T-cell (primary cell): Measurements from ENCODE around the gene RAET1L. TPM values are rescaled to one million over a fixed set of nuclear protein-coding genes. Genes with fewer than 3 reads are reported as not detected.
"Not testable (repeated sequence)": the region's sequence is repeated elsewhere in the genome, so short reads cannot be mapped to it uniquely, and the experiment has no call there.

Experiments
- ATAC-seq, 4 experiments: fragments of 200-7000 bp in 3 of 4; fragments of 150-1000 bp in 1 of 4; cut with Tn5 transposase; replicated peaks in 1 of 4; 1 replicate in 3 of 4; 2 replicates in 1 of 4; pipeline ENCODE4 v1.10.0; 2021; ENCODE audit warnings: moderate library complexity in 3 of 4, mild to moderate bottlenecking in 2 of 4, moderate number of reproducible peaks in 1 of 4
- CTCF ChIA-PET, 2 donors: fragments of 300-600 bp; sonication (Branson Sonifier 250); formaldehyde crosslinking; loops; one replicate each; lab custom pipeline; 2022; ENCODE audit warnings: antibody characterized with exemption in 2 of 2; lab: Charles Lee
- POLR2A ChIA-PET, 2 donors: fragments of 300-600 bp; sonication (Branson Sonifier 250); formaldehyde crosslinking; loops; one replicate each; lab custom pipeline; 2022; ENCODE audit warnings: antibody characterized with exemption in 2 of 2; lab: Charles Lee
- DNase-seq, 35 experiments: peaks; one replicate each; pipeline versions ENCODE4 v3.0.0 to v3.0.0-alpha.2; 2013 to 2023
- H3K27ac ChIP-seq: one replicate; pipeline ENCODE4 v1.5.1; 2013; ENCODE audit warnings: low read length
- H3K27me3 ChIP-seq, 2 experiments: replicated peaks in 1 of 2; 1 replicate in 1 of 2; 2 replicates in 1 of 2; pipeline versions ENCODE4 v1.6.1 to v1.7.0; 2013; ENCODE audit warnings: low read length in 1 of 2, mixed read lengths in 1 of 2; ENCODE audit not compliant: control insufficient read depth in 2 of 2, insufficient read depth in 2 of 2; ENCODE audit errors: extremely low read depth in 1 of 2
- H3K36me3 ChIP-seq, 2 donors: 1 replicate in 1 of 2; 2 replicates in 1 of 2; pipeline versions ENCODE4 v1.6.1 to v1.7.0; 2013; ENCODE audit warnings: low read length in 1 of 2; ENCODE audit not compliant: control insufficient read depth in 2 of 2, insufficient read depth in 1 of 2; ENCODE audit errors: extremely low read depth in 1 of 2
- H3K4me1 ChIP-seq, 2 experiments: 1 replicate in 1 of 2; 2 replicates in 1 of 2; pipeline versions ENCODE4 v1.6.1 to v1.7.0; 2013; ENCODE audit warnings: low read length in 2 of 2, mixed read lengths in 1 of 2; ENCODE audit not compliant: insufficient read depth in 2 of 2, control insufficient read depth in 1 of 2; ENCODE audit errors: extremely low read depth in 1 of 2
- H3K4me3 ChIP-seq, 2 donors: 1 replicate in 1 of 2; 2 replicates in 1 of 2; pipeline versions ENCODE4 v1.5.1 to v1.7.0; 2013; ENCODE audit warnings: mild to moderate bottlenecking in 2 of 2, low read length in 1 of 2, moderate library complexity in 1 of 2; ENCODE audit not compliant: control insufficient read depth in 1 of 2; ENCODE audit errors: extremely low read depth in 1 of 2
- H3K9me3 ChIP-seq: 2 replicates; pipeline ENCODE4 v1.7.0; 2013
- H3K27ac Mint-ChIP-seq, 2 donors: one replicate each; pipeline ENCODE4 v1.8.0; 2020 to 2021; ENCODE audit warnings: mild to moderate bottlenecking in 2 of 2, mixed read lengths in 2 of 2
- H3K27me3 Mint-ChIP-seq, 2 donors: one replicate each; pipeline ENCODE4 v1.8.0; 2021 to 2022; ENCODE audit warnings: mixed read lengths in 2 of 2
- H3K36me3 Mint-ChIP-seq: one replicate; pipeline ENCODE4 v1.8.0; 2021; ENCODE audit warnings: mixed read lengths
- H3K4me1 Mint-ChIP-seq, 3 donors: one replicate each; pipeline ENCODE4 v1.8.0; 2020 to 2022; ENCODE audit warnings: mixed read lengths in 3 of 3, mild to moderate bottlenecking in 1 of 3
- H3K4me3 Mint-ChIP-seq, 3 donors: one replicate each; pipeline ENCODE4 v1.8.0; 2020 to 2022; ENCODE audit warnings: mild to moderate bottlenecking in 3 of 3, mixed read lengths in 3 of 3, moderate library complexity in 3 of 3
- H3K9me3 Mint-ChIP-seq, 3 donors: one replicate each; pipeline ENCODE4 v1.8.0; 2020 to 2022; ENCODE audit warnings: mixed read lengths in 3 of 3
- WGBS: methylation state at CpG from one replicate; pipeline ENCODE4 v1.1.5; 2013; ENCODE audit warnings: missing lambda C conversion rate; ENCODE audit not compliant: insufficient coverage; 5-methylcytosine and 5-hydroxymethylcytosine counted together
- total RNA-seq, 35 experiments: library from RNA in 6 of 35; stranded (reverse) in 6 of 35; fragments of 120-200 nt in 1 of 35; gene quantifications; one replicate each; pipeline versions ENCODE4 v1.2.1 to v1.2.4 and lab custom pipeline; 2013 to 2026

The RAET1L gene
- total RNA-seq, 5 donors from 2014 or later (not counting 1 experiment from before 2014, with no cell fraction given): not detected

GRCh38 chr6:150068720-150069648 lies 43.7 kb upstream of the RAET1L start, which contains the start of gene ULBP3:
ULBP3 (minus strand) TSS chr6:150069121; CDS start chr6:150069066, 55 bp downstream.
- Histone ChIP-seq H3K36me3 (no peaks in the 10 kb centered on the region), H3K27ac (no peak within 1 kb of the TSS), H3K4me1 (peaks cover 2 to 41% of the 10 kb centered on the region in 2 experiments), H3K4me3 (peak within 1 kb of the TSS; percentile 79 to 85), H3K27me3 (peaks cover 0 to 29% of the 10 kb centered on the region in 2 experiments), H3K9me3 (no peaks in the 10 kb centered on the region)
- CTCF ChIA-PET: interaction anchor here in 1 of 2 donors (0.5 kb wide), 1 partner anchor 134 kb away, joined by 3 read pairs; no protein-coding TSS in a partner anchor
- H3K27me3 Mint-ChIP-seq: peaks cover 9 to 15% of the 10 kb centered on the region in 2 donors
- H3K4me3 Mint-ChIP-seq: peak within 1 kb of the TSS; percentile 82 to 91 (median 82)
- DNase-seq: peak in 34 of 35 experiments; percentile 21 to 75 (median 43)
- H3K4me1 Mint-ChIP-seq: peaks cover 14 to 34% (median 19%) of the 10 kb centered on the region in 3 donors
- no peaks in the 10 kb centered on the region for H3K9me3 Mint-ChIP-seq
- POLR2A ChIA-PET: no interaction called here
- peaks cover 8% of the 10 kb centered on the region for H3K36me3 Mint-ChIP-seq
- peak; percentile 82 to 89 (median 83) for ATAC-seq
- H3K27ac Mint-ChIP-seq: no peak within 1 kb of the TSS
- 1% methylated on average over 58 of the region's 72 CpGs for WGBS

GRCh38 chr6:150068151-150068550 lies 42.8 kb upstream of the RAET1L start:
- Mint-ChIP-seq H3K4me3 (peak overlapping the region; percentile 82 to 91 (median 82)), H3K4me1 (peaks cover 14 to 34% (median 19%) of the 10 kb centered on the region in 3 donors), H3K27ac (no peak overlapping the region), H3K27me3 (peaks cover 6 to 12% of the 10 kb centered on the region in 2 donors), H3K9me3 (no peaks in the 10 kb centered on the region), H3K36me3 (peaks cover 8% of the 10 kb centered on the region)
- peaks cover 0 to 29% of the 10 kb centered on the region in 2 experiments for H3K27me3 ChIP-seq
- ChIA-PET POLR2A (no interaction called here), CTCF (no interaction called here)
- no peaks in the 10 kb centered on the region for H3K9me3 ChIP-seq
- no peaks in the 10 kb centered on the region for H3K36me3 ChIP-seq
- peak in 1 of 35 experiments; percentile 27 for DNase-seq
- peak overlapping the region; percentile 79 to 85 for H3K4me3 ChIP-seq
- no peak for ATAC-seq
- WGBS: 30% methylated on average over 3 of the region's 4 CpGs
- peaks cover 2 to 41% of the 10 kb centered on the region in 2 experiments for H3K4me1 ChIP-seq
- no peak overlapping the region for H3K27ac ChIP-seq

- Mint-ChIP-seq H3K27ac (no peak overlapping the region), H3K9me3 (no peaks in the 10 kb centered on the region), H3K4me1 (peaks cover 7 to 19% (median 15%) of the 10 kb centered on the region in 3 donors), H3K27me3 (peaks cover 3 to 12% of the 10 kb centered on the region in 2 donors), H3K36me3 (peaks cover 8% of the 10 kb centered on the region), H3K4me3 (no peak overlapping the region)
- H3K4me3 ChIP-seq: no peak overlapping the region
- peaks cover 2 to 26% of the 10 kb centered on the region in 2 experiments for H3K4me1 ChIP-seq
- POLR2A ChIA-PET: no interaction called here
- WGBS: 80% methylated on average over 1 of the region's 2 CpGs
- no peak overlapping the region for H3K27ac ChIP-seq
- ATAC-seq (no peak), DNase-seq (no peak)
- no peaks in the 10 kb centered on the region for H3K36me3 ChIP-seq
- no peaks in the 10 kb centered on the region for H3K9me3 ChIP-seq
- H3K27me3 ChIP-seq: peaks cover 0 to 17% of the 10 kb centered on the region in 2 experiments
- CTCF ChIA-PET: interaction anchor here in 1 of 2 donors (0.9 kb wide), 1 partner anchor 15 kb away, joined by 3 read pairs; no protein-coding TSS in a partner anchor
Measured at GRCh38 chr6:150065083-150065482, 39.8 kb upstream of the RAET1L start.

GRCh38 chr6:150063640-150064039 lies 38.3 kb upstream of the RAET1L start:
- ChIA-PET CTCF (interaction anchor here in 1 of 2 donors (0.5 to 0.8 kb wide), 2 partner anchors 12 to 304 kb away, joined by 4 to 8 read pairs; no protein-coding TSS in a partner anchor), POLR2A (no interaction called here)
- H3K4me3 ChIP-seq: no peak overlapping the region
- 93% methylated on average over 4 of the region's 6 CpGs for WGBS
- no peak overlapping the region for H3K27ac Mint-ChIP-seq
- H3K27ac ChIP-seq: no peak overlapping the region
- peaks cover 0 to 22% of the 10 kb centered on the region in 2 experiments for H3K27me3 ChIP-seq
- H3K36me3 ChIP-seq: no peaks in the 10 kb centered on the region
- H3K4me1 Mint-ChIP-seq: peaks cover 8 to 16% (median 12%) of the 10 kb centered on the region in 3 donors
- H3K27me3 Mint-ChIP-seq: peaks cover 14 to 22% of the 10 kb centered on the region in 2 donors
- DNase-seq (no peak), ATAC-seq (no peak)
- H3K4me3 Mint-ChIP-seq: no peak overlapping the region
- H3K36me3 Mint-ChIP-seq: peaks cover 8% of the 10 kb centered on the region
- no peaks in the 10 kb centered on the region for H3K9me3 Mint-ChIP-seq
- H3K4me1 ChIP-seq: peaks cover 4 to 18% of the 10 kb centered on the region in 2 experiments
- H3K9me3 ChIP-seq: no peaks in the 10 kb centered on the region

- peaks cover 0 to 30% of the 10 kb centered on the region in 2 experiments for H3K27me3 ChIP-seq
- peaks cover 30 to 42% of the 10 kb centered on the region in 2 donors for H3K27me3 Mint-ChIP-seq
- DNase-seq, H3K27ac ChIP-seq, H3K36me3 Mint-ChIP-seq, H3K4me3 Mint-ChIP-seq, H3K9me3 Mint-ChIP-seq, H3K4me3 ChIP-seq, CTCF ChIA-PET, H3K4me1 ChIP-seq, H3K36me3 ChIP-seq, H3K27ac Mint-ChIP-seq, H3K9me3 ChIP-seq, H3K4me1 Mint-ChIP-seq: not testable (repeated sequence)
- ATAC-seq: peak; percentile 52 to 83 (median 68)
- 13% methylated on average over 4 of the region's 7 CpGs for WGBS
- POLR2A ChIA-PET: interaction anchor here in 1 of 2 donors (0.7 kb wide), 1 partner anchor 208 kb away, joined by 17 read pairs; no protein-coding TSS in a partner anchor
Measured at GRCh38 chr6:150059973-150060372, 34.6 kb upstream of the RAET1L start.

GRCh38 chr6:150058986-150059385 lies 33.7 kb upstream of the RAET1L start:
- H3K27ac ChIP-seq: no peak overlapping the region
- no peaks in the 10 kb centered on the region for H3K9me3 ChIP-seq
- no peak for DNase-seq
- H3K36me3 ChIP-seq: no peaks in the 10 kb centered on the region
- Mint-ChIP-seq H3K4me3 (no peak overlapping the region), H3K27me3 (peaks cover 40 to 52% of the 10 kb centered on the region in 2 donors), H3K9me3 (no peaks in the 10 kb centered on the region), H3K4me1 (peaks cover 8 to 9% (median 8%) of the 10 kb centered on the region in 3 donors), H3K36me3 (no peaks in the 10 kb centered on the region), H3K27ac (no peak overlapping the region)
- ChIA-PET CTCF (interaction anchor here in 1 of 2 donors (0.6 kb wide), 1 partner anchor 33 kb away, joined by 8 read pairs; no protein-coding TSS in a partner anchor), POLR2A (no interaction called here)
- no peak overlapping the region for H3K4me3 ChIP-seq
- 93% methylated on average over 6 of the region's 6 CpGs for WGBS
- H3K27me3 ChIP-seq: peaks cover 0 to 38% of the 10 kb centered on the region in 2 experiments
- no peak for ATAC-seq
- H3K4me1 ChIP-seq: peaks cover 2 to 7% of the 10 kb centered on the region in 2 experiments
